Sigmoid colon (tissue), 4 donors: ENCODE data around the gene ZFC3H1.

Source experiments
- CTCF ChIP-seq, 4 experiments: fragments of 450-650 bp in 3 of 4; fragments of 200-600 bp in 1 of 4; IDR thresholded peaks; one replicate each; pipeline ENCODE4 v1.5.1; 2016 to 2019; ENCODE audit warnings: antibody characterized with exemption in 4 of 4, mild to moderate bottlenecking in 3 of 4, moderate library complexity in 2 of 4
- EP300 ChIP-seq, 4 donors: sonication (generic); formaldehyde crosslinking; IDR thresholded peaks; one replicate each; pipeline ENCODE4 v1.6.1; 2017; ENCODE audit warnings: antibody characterized with exemption in 4 of 4

- TF ChIP-seq CTCF (IDR thresholded peaks at IDR 0.05) (peak in 3 of 4 experiments; percentile 35 to 66 (median 51)), EP300 (IDR thresholded peaks at IDR 0.05) (no peak)
Observed at GRCh38 chr12:71636704-71637115, 26.9 kb downstream of the ZFC3H1 start.
